KBM-7 (cell line): ENCODE measurements around the gene RASSF3.
A peak's percentile ranks its signal among the peaks of the same experiment; 100 is the strongest.
"Not testable (repeated sequence)": the region's sequence is repeated elsewhere in the genome, so short reads cannot be mapped to it uniquely, and the experiment has no call there.

Source experiments
- DNase-seq: peaks from one replicate; pipeline ENCODE4 v3.0.0-alpha.2; 2015
- in situ Hi-C: fragments of 300-500 bp; cut with MboI; formaldehyde crosslinking; loops from 2 replicates; pipeline ENCODE4 v1.14.3; 2020; ENCODE audit warnings: low sequenced_read_pairs, low pct_unique_long_range_greater_than_20kb, mixed read lengths

RASSF3 gene

GRCh38 chr12:64626588-64626987 lies 16.3 kb downstream of the RASSF3 start:
- in situ Hi-C loops, DNase-seq: not testable (repeated sequence)

GRCh38 chr12:64627771-64628170 lies 17.5 kb downstream of the RASSF3 start:
- in situ Hi-C loops: no loop called here
- DNase-seq: no peak

- in situ Hi-C loops: no loop called here
Observed at GRCh38 chr12:64631197-64631596, 20.9 kb downstream of the RASSF3 start.

GRCh38 chr12:64633011-64633939 lies 23.0 kb downstream of the RASSF3 start:
- DNase-seq: peak; percentile 51
- in situ Hi-C loops: no loop called here

More at GRCh38 chr12:64631197-64631596, 20.9 kb downstream of the RASSF3 start:
- DNase-seq: no peak

- in situ Hi-C loops: no loop called here
Observed at GRCh38 chr12:64633940-64634337, 23.6 kb downstream of the RASSF3 start.

GRCh38 chr12:64634508-64635092 lies 24.3 kb downstream of the RASSF3 start:
- DNase-seq: no peak
- in situ Hi-C loops: no loop called here

More at GRCh38 chr12:64633940-64634337, 23.6 kb downstream of the RASSF3 start:
- DNase-seq: no peak

GRCh38 chr12:64635356-64635998 lies 25.2 kb downstream of the RASSF3 start:
- in situ Hi-C loops: no loop called here
- no peak for DNase-seq

GRCh38 chr12:64636856-64637255 lies 26.6 kb downstream of the RASSF3 start:
- DNase-seq: no peak

GRCh38 chr12:64639466-64639865 lies 29.2 kb downstream of the RASSF3 start:
- DNase-seq: no peak
- in situ Hi-C loops: no loop called here

More at GRCh38 chr12:64636856-64637255, 26.6 kb downstream of the RASSF3 start:
- in situ Hi-C loops: no loop called here

GRCh38 chr12:64646318-64646717 lies 36.0 kb downstream of the RASSF3 start:
- DNase-seq: no peak
- in situ Hi-C loops: no loop called here

- DNase-seq: no peak
- in situ Hi-C loops: no loop called here
Observed at GRCh38 chr12:64649487-64649886, 39.2 kb downstream of the RASSF3 start.

- no peak for DNase-seq
- in situ Hi-C loops: no loop called here
Observed at GRCh38 chr12:64650762-64651161, 40.5 kb downstream of the RASSF3 start.

- DNase-seq: no peak
- in situ Hi-C loops: no loop called here
Observed at GRCh38 chr12:64652346-64652745, 42.1 kb downstream of the RASSF3 start.

GRCh38 chr12:64653123-64653522 lies 42.8 kb downstream of the RASSF3 start:
- in situ Hi-C loops: no loop called here
- no peak for DNase-seq

GRCh38 chr12:64653907-64654306 lies 43.6 kb downstream of the RASSF3 start:
- in situ Hi-C loops: not testable (repeated sequence)

GRCh38 chr12:64655141-64655540 lies 44.8 kb downstream of the RASSF3 start:
- DNase-seq: no peak
- in situ Hi-C loops: no loop called here

More at GRCh38 chr12:64653907-64654306, 43.6 kb downstream of the RASSF3 start:
- DNase-seq: not testable (repeated sequence)

- DNase-seq: no peak
- in situ Hi-C loops: no loop called here
Observed at GRCh38 chr12:64656429-64656828, 46.1 kb downstream of the RASSF3 start.

- no peak for DNase-seq
- in situ Hi-C loops: no loop called here
Observed at GRCh38 chr12:64658892-64659481, 48.7 kb downstream of the RASSF3 start.

- in situ Hi-C loops: no loop called here
- DNase-seq: no peak
Observed at GRCh38 chr12:64660237-64661018, 50.1 kb downstream of the RASSF3 start.
